Esophagus muscularis mucosa (tissue), 4 donors: ENCODE measurements around the gene AURKB. TPM values are rescaled to one million over a fixed set of nuclear protein-coding genes. Genes with fewer than 3 reads are reported as not detected.

ENCODE experiments used
- DNase-seq: peaks from one replicate; pipeline ENCODE4 v3.0.0-alpha.2; 2017; ENCODE audit errors: extremely low spot score
- H3K27ac ChIP-seq, 4 donors: fragments of 200-600 bp; sonication (generic); replicated peaks in 1 of 4; 1 replicate in 3 of 4; 2 replicates in 1 of 4; pipeline ENCODE4 v1.5.1; 2016 to 2019; ENCODE audit warnings: mild to moderate bottlenecking in 1 of 4
- H3K27me3 ChIP-seq, 4 donors: fragments of 200-600 bp; sonication (generic); one replicate each; pipeline versions ENCODE4 v1.5.1 to v1.6.0; 2016 to 2019
- H3K36me3 ChIP-seq, 4 donors: fragments of 200-600 bp; sonication (generic); one replicate each; pipeline ENCODE4 v1.5.1; 2016 to 2019
- H3K4me1 ChIP-seq, 4 donors: fragments of 200-600 bp; sonication (generic); one replicate each; pipeline ENCODE4 v1.5.1; 2016 to 2019
- H3K4me3 ChIP-seq, 4 donors: fragments of 200-600 bp; sonication (generic); 1 replicate in 2 of 4; 2 replicates in 2 of 4; pipeline ENCODE4 v1.5.1; 2016 to 2019; ENCODE audit warnings: mild to moderate bottlenecking in 4 of 4, moderate library complexity in 1 of 4
- H3K9me3 ChIP-seq, 4 donors: fragments of 200-600 bp; sonication (generic); 1 replicate in 3 of 4; 2 replicates in 1 of 4; pipeline ENCODE4 v1.5.1; 2016 to 2019
- EP300 ChIP-seq: sonication (generic); formaldehyde crosslinking; IDR thresholded peaks from one replicate; pipeline ENCODE4 v1.6.1; 2017; ENCODE audit warnings: antibody characterized with exemption
- POLR2A ChIP-seq: fragments of 450-650 bp; IDR thresholded peaks from one replicate; pipeline ENCODE4 v1.6.1; 2017; ENCODE audit warnings: antibody characterized with exemption, moderate library complexity, mild to moderate bottlenecking, low read depth
- POLR2AphosphoS5 ChIP-seq, 2 donors: sonication (generic); formaldehyde crosslinking; IDR thresholded peaks; one replicate each; pipeline ENCODE4 v1.6.1; 2017; ENCODE audit warnings: antibody characterized with exemption in 2 of 2
- WGBS: methylation state at CpG from one replicate; pipeline ENCODE4 v1.1.5; 2018; 5-methylcytosine and 5-hydroxymethylcytosine counted together
- intact Hi-C: fragments of 100-400 bp; cut with DNase I; formaldehyde crosslinking; loops from one replicate; pipeline ENCODE4 v1.15.1; 2023
- total RNA-seq, 4 donors: library from RNA; depleted of rRNA; stranded (reverse); fragments of >200 nt; gene quantifications; one replicate each; pipeline versions ENCODE4 v1.1.0 to v1.2.1, GENCODE V29; 2016
- TF ChIP-seq, protein P1 (sequence below), 3 experiments: fragments of 200-600 bp in 2 of 3; fragments of 450-650 bp in 1 of 3; sonication (generic) in 2 of 3; IDR thresholded peaks; one replicate each; pipeline ENCODE4 v1.5.1; 2017 to 2019; ENCODE audit warnings: antibody characterized with exemption in 3 of 3, mild to moderate bottlenecking in 2 of 3, moderate library complexity in 1 of 3

The AURKB gene
- total RNA-seq, 4 donors from 2014 or later, result 1.5 TPM; not detected in 3

DNA sequence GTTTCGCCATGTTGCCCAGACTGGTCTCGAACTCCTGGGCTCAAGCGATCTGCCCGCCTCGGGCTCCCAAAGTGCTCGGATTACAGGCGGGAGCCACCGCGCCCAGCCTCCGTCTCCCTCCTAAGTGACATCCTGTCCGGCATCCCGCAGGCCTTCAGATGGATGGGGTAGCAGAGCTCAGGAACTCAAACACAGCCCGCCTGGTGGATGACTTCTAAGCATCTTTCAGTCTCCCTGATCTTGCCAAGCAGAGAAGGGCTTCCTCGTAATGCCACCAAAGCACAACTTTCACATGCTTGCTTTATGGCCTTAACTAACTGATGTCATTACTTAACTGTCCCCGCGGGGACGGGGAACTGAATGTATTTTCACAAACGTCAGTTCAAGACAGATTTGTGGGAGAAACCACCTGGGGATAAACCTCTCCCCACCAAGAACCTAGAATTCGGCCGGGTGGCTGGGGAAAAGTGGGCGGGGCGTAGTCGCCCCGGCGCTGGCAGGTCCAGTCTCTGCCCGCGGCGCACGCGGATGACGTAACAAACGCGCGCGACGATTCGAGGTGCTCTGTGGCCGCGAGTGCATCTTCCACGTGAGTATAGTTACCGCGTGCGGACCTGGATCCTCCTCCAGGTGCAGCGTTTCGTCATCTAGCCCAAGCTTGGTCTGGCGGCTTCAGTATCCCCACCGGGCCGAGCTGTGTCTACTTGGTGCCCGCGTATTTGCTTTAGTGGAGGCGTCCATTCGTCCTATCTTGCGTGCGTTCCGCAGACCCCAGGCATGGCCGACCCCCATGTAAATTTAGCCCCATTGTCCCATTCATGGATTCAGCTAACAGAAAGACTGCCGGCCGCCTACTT is 38.6 kb upstream of the AURKB start, which contains the start of gene PFAS:
Gene PFAS, plus strand, starts transcription at position 539 of the 857 bp plus-strand sequence. CDS start 4,649 bp downstream, outside the sequence.
- DNase-seq, result peak; percentile 99
- Histone ChIP-seq H3K4me3 (peak within 1 kb of the TSS; percentile 70 to 89 (median 72)), H3K4me1 (peaks cover 13 to 33% (median 26%) of the 10 kb centered on the region in 4 donors), H3K36me3 (peaks cover 3 to 16% (median 5%) of the 10 kb centered on the region in 4 donors), H3K27ac (peak within 1 kb of the TSS; percentile 97 to 99 (median 98)), H3K27me3 (no peaks in the 10 kb centered on the region), H3K9me3 (no peaks in the 10 kb centered on the region)
- intact Hi-C loops, result loop anchor here (1.0 to 5.0 kb wide), 2 partner anchors 28 to 38 kb away; partner anchors contain the start of gene RANGRF
- TF ChIP-seq, protein P1, sequence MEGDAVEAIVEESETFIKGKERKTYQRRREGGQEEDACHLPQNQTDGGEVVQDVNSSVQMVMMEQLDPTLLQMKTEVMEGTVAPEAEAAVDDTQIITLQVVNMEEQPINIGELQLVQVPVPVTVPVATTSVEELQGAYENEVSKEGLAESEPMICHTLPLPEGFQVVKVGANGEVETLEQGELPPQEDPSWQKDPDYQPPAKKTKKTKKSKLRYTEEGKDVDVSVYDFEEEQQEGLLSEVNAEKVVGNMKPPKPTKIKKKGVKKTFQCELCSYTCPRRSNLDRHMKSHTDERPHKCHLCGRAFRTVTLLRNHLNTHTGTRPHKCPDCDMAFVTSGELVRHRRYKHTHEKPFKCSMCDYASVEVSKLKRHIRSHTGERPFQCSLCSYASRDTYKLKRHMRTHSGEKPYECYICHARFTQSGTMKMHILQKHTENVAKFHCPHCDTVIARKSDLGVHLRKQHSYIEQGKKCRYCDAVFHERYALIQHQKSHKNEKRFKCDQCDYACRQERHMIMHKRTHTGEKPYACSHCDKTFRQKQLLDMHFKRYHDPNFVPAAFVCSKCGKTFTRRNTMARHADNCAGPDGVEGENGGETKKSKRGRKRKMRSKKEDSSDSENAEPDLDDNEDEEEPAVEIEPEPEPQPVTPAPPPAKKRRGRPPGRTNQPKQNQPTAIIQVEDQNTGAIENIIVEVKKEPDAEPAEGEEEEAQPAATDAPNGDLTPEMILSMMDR (IDR thresholded peaks at IDR 0.05), result peak in 1 of 3 experiments; percentile 5
- TF ChIP-seq EP300, result no peak
- TF ChIP-seq POLR2A, result peak; percentile 8
- TF ChIP-seq POLR2AphosphoS5 (IDR thresholded peaks at IDR 0.05), result peak; percentile 88 to 92
- WGBS, result 0% methylated on average over 35 of the region's 58 CpGs

DNA sequence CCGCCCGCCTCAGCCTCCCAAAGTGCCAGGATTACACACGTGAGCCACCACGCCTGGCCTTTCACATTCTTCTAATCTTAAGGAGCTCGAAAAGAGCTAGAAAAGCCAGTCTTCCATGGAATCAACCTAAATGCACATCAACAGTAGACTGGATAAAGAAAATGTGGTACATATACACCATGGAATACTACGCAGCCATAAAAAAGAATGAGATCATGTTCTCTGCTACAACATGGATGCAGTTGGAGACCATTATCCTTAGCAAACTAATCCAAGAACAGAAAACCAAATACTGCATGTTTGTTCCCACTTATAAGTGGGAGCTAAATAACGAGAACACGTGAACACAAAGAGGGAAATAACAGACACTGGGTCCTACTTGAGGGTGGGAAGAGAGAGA is 34.4 kb upstream of the AURKB start:
- Histone ChIP-seq H3K4me3 (no peak overlapping the region), H3K9me3 (no peaks in the 10 kb centered on the region), H3K4me1 (peaks cover 10 to 29% (median 22%) of the 10 kb centered on the region in 4 donors), H3K27me3 (no peaks in the 10 kb centered on the region), H3K36me3 (peaks cover 23 to 47% (median 24%) of the 10 kb centered on the region in 4 donors), H3K27ac (no peak overlapping the region)
- DNase-seq, result no peak
- intact Hi-C loops, result loop anchor here (5.0 kb wide), 1 partner anchor 43 kb away; the partner anchor contains the start of gene RANGRF
- TF ChIP-seq POLR2AphosphoS5 (IDR thresholded peaks at IDR 0.05), result no peak
- WGBS, result 96% methylated on average over 8 of the region's 8 CpGs

DNA sequence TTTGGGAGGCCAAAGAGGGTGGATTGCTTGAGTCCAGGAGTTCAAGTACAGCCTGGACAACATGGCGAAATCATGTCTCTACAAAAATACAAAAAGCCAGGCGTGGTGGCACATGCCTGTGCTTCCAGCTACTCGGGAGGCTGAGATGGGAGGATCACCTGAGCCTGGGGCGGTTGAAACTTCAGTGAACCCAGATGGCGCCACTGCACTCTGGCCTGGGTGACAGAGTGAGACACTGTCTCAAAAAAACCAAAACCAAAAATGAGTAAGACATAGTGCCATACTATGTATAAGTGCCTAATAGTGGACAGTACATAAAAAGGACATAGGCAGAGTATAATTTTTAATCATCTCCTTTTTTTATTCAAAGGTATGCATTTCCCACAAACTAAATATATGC is 33.5 kb upstream of the AURKB start:
- no peak overlapping the region for H3K27ac ChIP-seq
- intact Hi-C loops, result no loop called here
- peaks cover 5 to 24% (median 18%) of the 10 kb centered on the region in 4 donors for H3K4me1 ChIP-seq
- H3K4me3 ChIP-seq, result no peak overlapping the region
- DNase-seq, result no peak
- H3K27me3 ChIP-seq, result no peaks in the 10 kb centered on the region
- H3K9me3 ChIP-seq, result no peaks in the 10 kb centered on the region
- TF ChIP-seq POLR2AphosphoS5 (IDR thresholded peaks at IDR 0.05) (no peak), EP300 (no peak), POLR2A (no peak)
- TF ChIP-seq, protein P1 (IDR thresholded peaks at IDR 0.05), result no peak
- peaks cover 29 to 56% (median 33%) of the 10 kb centered on the region in 4 donors for H3K36me3 ChIP-seq
- WGBS, result 94% methylated on average over 5 of the region's 5 CpGs

DNA sequence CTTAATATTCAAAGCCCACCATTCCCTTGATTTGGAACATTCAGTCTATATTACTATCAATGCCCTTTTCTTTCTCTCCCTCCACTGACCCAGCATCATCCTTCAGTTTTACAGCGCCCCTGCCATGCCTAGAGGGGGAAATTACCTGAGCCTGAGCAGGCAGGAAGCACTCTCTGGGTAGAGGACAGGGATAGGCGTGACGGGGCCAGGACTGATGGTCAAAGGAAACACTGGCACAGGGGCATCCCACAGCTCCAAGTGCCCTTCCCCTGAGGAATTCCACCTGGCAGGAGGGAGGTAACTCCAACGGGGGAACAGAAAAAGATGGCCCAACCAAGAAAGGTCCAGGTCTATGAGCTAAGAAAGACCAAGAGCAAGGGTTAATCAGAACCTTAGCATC is 27.5 kb upstream of the AURKB start:
- intact Hi-C loops, result no loop called here
- no peak for TF ChIP-seq POLR2A
- TF ChIP-seq, protein P1 (IDR thresholded peaks at IDR 0.05), result no peak
- no peak for TF ChIP-seq POLR2AphosphoS5 (IDR thresholded peaks at IDR 0.05)
- TF ChIP-seq EP300, result no peak
- H3K36me3 ChIP-seq, result peaks cover 76 to 97% (median 90%) of the 10 kb centered on the region in 4 donors

DNA sequence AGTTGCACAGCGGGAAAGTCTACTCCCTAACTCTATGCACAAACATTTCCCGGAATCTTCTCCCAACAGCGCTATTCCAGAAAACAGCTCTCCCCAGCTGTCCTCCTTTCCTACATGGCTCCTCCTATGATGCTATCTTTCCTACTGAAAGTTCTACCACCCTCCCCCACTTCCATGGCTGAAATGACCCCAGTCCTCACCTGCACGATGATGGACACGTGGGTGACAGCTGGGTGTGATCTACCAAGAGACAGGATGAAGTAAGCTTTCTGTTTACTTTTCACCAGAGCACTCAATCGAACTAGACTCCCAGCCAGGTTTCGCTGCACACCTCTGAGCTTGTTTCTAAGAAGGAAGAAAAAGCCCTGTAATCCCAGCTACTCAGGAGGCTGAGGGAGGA is 26.8 kb upstream of the AURKB start:
- Histone ChIP-seq H3K36me3 (peaks cover 83 to 99% (median 97%) of the 10 kb centered on the region in 4 donors), H3K27me3 (no peaks in the 10 kb centered on the region), H3K27ac (no peak overlapping the region), H3K4me3 (no peak overlapping the region), H3K9me3 (no peaks in the 10 kb centered on the region), H3K4me1 (no peaks in the 10 kb centered on the region)
- no peak for DNase-seq
- WGBS, result 85% methylated on average over 7 of the region's 7 CpGs
- intact Hi-C loops, result no loop called here
- TF ChIP-seq EP300, result no peak

More for the DNA sequence above, 27.5 kb upstream of the AURKB start:
- DNase-seq, result no peak
- WGBS, result 83% methylated on average over 4 of the region's 4 CpGs
- no peaks in the 10 kb centered on the region for H3K27me3 ChIP-seq
- H3K4me3 ChIP-seq, result no peak overlapping the region
- no peaks in the 10 kb centered on the region for H3K9me3 ChIP-seq
- no peak overlapping the region for H3K27ac ChIP-seq
- no peaks in the 10 kb centered on the region for H3K4me1 ChIP-seq
